ENCODE measurements around the gene MARCKSL1. TPM values are rescaled to one million over a fixed set of nuclear protein-coding genes. Genes with fewer than 3 reads are reported as not detected.
"Not testable (repeated sequence)": the region's sequence is repeated elsewhere in the genome, so short reads cannot be mapped to it uniquely, and the experiment has no call there.

The MARCKSL1 gene
- total and polyA plus RNA-seq, 2 donors (not counting 1 experiment from before 2014, with no cell fraction given): 73.2 to 106 TPM

DNA sequence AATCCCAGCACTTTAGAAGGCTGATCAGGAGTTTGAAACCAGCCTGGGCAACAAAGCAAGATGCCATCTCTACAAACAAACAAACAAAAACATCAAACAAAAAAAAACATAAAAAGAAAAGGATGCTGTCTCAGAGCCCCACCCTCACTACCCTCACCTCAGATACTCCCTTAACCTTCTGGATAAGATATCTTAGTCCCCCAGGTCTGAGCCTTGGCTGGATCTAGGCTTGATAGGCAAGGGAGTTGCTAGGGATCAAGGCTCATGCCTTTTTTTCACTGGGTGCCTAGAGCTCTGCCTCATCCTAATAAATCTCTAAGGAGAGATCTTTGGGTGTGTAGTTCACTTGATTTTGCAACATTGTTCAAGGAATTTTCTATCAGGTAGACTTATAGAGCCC lies 36.7 kb downstream of the MARCKSL1 start:
- H3K4me1 Mint-ChIP-seq: peaks cover 45% of the 10 kb centered on the region
- Histone ChIP-seq H3K9me3 (ENCODE audit: control extremely low read depth in 1 of 3, control insufficient read depth in 2 of 3, insufficient read depth in 1 of 3, low read length in 2 of 3) (no peaks in the 10 kb centered on the region), H3K79me2 (ENCODE audit: control insufficient read depth, insufficient read depth, low read length) (peaks cover 96% of the 10 kb centered on the region), H3K4me2 (replicated peaks; ENCODE audit: low read depth, low read length, poor library complexity, severe bottlenecking) (no peak overlapping the region), H4K20me1 (ENCODE audit: control insufficient read depth, insufficient read depth, low read length, poor library complexity, severe bottlenecking) (peaks cover 64% of the 10 kb centered on the region), H2AFZ (ENCODE audit: insufficient read depth, low read depth, low read length, poor library complexity, severe bottlenecking) (no peak overlapping the region), H3K4me1 (ENCODE audit: control insufficient read depth in 2 of 2, insufficient read depth in 2 of 2, low read length in 2 of 2) (peaks cover 22 to 27% of the 10 kb centered on the region in 2 donors), H3K4me3 (ENCODE audit: control extremely low read depth in 1 of 5, extremely low read depth in 1 of 5, insufficient read depth in 1 of 5, low read depth in 2 of 5, low read length in 4 of 5) (no peak overlapping the region), H3K36me3 (replicated peaks in 1 of 2; ENCODE audit: control extremely low read depth in 1 of 2, control insufficient read depth in 1 of 2, extremely low read depth in 1 of 2, insufficient read depth in 2 of 2, low read length in 1 of 2) (peaks cover 2 to 43% of the 10 kb centered on the region in 2 experiments), H3K27ac (ENCODE audit: low read length in 2 of 2) (peak overlapping the region in 1 of 2 donors; percentile 36), H3K9ac (ENCODE audit: low read length) (no peak overlapping the region), H3K27me3 (replicated peaks in 1 of 4; ENCODE audit: control extremely low read depth in 1 of 4, control insufficient read depth in 3 of 4, insufficient read depth in 4 of 4, low read length in 3 of 4) (no peaks in the 10 kb centered on the region)
- intact Hi-C loops (cut with micrococcal nuclease): no loop called here
- no peak for ATAC-seq (ENCODE audit: low read depth)
- no peak for TF ChIP-seq EZH2 (IDR thresholded peaks at IDR 0.05; ENCODE audit: borderline replicate concordance, insufficient read depth, low read depth, low read length, poor library complexity, severe bottlenecking)
- TF ChIP-seq, protein P1, sequence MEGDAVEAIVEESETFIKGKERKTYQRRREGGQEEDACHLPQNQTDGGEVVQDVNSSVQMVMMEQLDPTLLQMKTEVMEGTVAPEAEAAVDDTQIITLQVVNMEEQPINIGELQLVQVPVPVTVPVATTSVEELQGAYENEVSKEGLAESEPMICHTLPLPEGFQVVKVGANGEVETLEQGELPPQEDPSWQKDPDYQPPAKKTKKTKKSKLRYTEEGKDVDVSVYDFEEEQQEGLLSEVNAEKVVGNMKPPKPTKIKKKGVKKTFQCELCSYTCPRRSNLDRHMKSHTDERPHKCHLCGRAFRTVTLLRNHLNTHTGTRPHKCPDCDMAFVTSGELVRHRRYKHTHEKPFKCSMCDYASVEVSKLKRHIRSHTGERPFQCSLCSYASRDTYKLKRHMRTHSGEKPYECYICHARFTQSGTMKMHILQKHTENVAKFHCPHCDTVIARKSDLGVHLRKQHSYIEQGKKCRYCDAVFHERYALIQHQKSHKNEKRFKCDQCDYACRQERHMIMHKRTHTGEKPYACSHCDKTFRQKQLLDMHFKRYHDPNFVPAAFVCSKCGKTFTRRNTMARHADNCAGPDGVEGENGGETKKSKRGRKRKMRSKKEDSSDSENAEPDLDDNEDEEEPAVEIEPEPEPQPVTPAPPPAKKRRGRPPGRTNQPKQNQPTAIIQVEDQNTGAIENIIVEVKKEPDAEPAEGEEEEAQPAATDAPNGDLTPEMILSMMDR (IDR thresholded peaks at IDR 0.05): no peak
- no peak overlapping the region for H3K4me3 Mint-ChIP-seq
- H3K27me3 Mint-ChIP-seq: no peaks in the 10 kb centered on the region
- ChIA-PET POLR2A (no interaction called here), CTCF (interaction anchor here (1.1 kb wide), 1 partner anchor 74 kb away, joined by 6 read pairs; no protein-coding TSS in a partner anchor)
- H3K27ac Mint-ChIP-seq: no peak overlapping the region
- H3K9me3 Mint-ChIP-seq (ENCODE audit: insufficient read depth): peaks cover 2% of the 10 kb centered on the region
- no peak for DNase-seq

GRCh38 chr1:32298211-32298610 lies 37.8 kb downstream of the MARCKSL1 start:
- not testable (repeated sequence) for H3K4me3 Mint-ChIP-seq
- peaks cover 96% of the 10 kb centered on the region for H3K79me2 ChIP-seq (ENCODE audit: control insufficient read depth, insufficient read depth, low read length)

More at GRCh38 chr1:32298211-32298610, 37.8 kb downstream of the MARCKSL1 start:
- H3K27ac Mint-ChIP-seq; H3K4me2 ChIP-seq (replicated peaks; ENCODE audit: low read depth, low read length, poor library complexity, severe bottlenecking); intact Hi-C loops (cut with micrococcal nuclease); H3K27me3 Mint-ChIP-seq; H3K9me3 Mint-ChIP-seq (ENCODE audit: insufficient read depth); H3K4me3 ChIP-seq (ENCODE audit: control extremely low read depth in 1 of 5, extremely low read depth in 1 of 5, insufficient read depth in 1 of 5, low read depth in 2 of 5, low read length in 4 of 5); H3K9ac ChIP-seq (ENCODE audit: low read length); H3K9me3 ChIP-seq (ENCODE audit: control extremely low read depth in 1 of 3, control insufficient read depth in 2 of 3, insufficient read depth in 1 of 3, low read length in 2 of 3); ATAC-seq (ENCODE audit: low read depth); H3K27me3 ChIP-seq (replicated peaks in 1 of 4; ENCODE audit: control extremely low read depth in 1 of 4, control insufficient read depth in 3 of 4, insufficient read depth in 4 of 4, low read length in 3 of 4); DNase-seq; POLR2A ChIA-PET; H3K27ac ChIP-seq (ENCODE audit: low read length in 2 of 2); H2AFZ ChIP-seq (ENCODE audit: insufficient read depth, low read depth, low read length, poor library complexity, severe bottlenecking): not testable (repeated sequence)
- H3K4me1 Mint-ChIP-seq: peaks cover 44% of the 10 kb centered on the region
- H3K4me1 ChIP-seq (ENCODE audit: control insufficient read depth in 2 of 2, insufficient read depth in 2 of 2, low read length in 2 of 2): peaks cover 29 to 35% of the 10 kb centered on the region in 2 donors
- peaks cover 64% of the 10 kb centered on the region for H4K20me1 ChIP-seq (ENCODE audit: control insufficient read depth, insufficient read depth, low read length, poor library complexity, severe bottlenecking)
- CTCF ChIA-PET: interaction anchor here (0.6 kb wide), 1 partner anchor 37 kb away, joined by 4 read pairs; no protein-coding TSS in a partner anchor
- WGBS (ENCODE audit: insufficient coverage): 94% methylated on average over 6 of the region's 16 CpGs
- H3K36me3 ChIP-seq (replicated peaks in 1 of 2; ENCODE audit: control extremely low read depth in 1 of 2, control insufficient read depth in 1 of 2, extremely low read depth in 1 of 2, insufficient read depth in 2 of 2, low read length in 1 of 2): peaks cover 2 to 32% of the 10 kb centered on the region in 2 experiments

Data from B cell (primary cell).